IMR-90 (cell line): ENCODE measurements around the gene CCDC141. TPM values are rescaled to one million over a fixed set of nuclear protein-coding genes. Genes with fewer than 3 reads are reported as not detected.

ENCODE experiments used
- ATAC-seq: fragments of 200-7000 bp; cut with Tn5 transposase; 2 replicates; pipeline ENCODE4 v1.9.1; 2020; ENCODE audit warnings: low read depth, mild to moderate bottlenecking, moderate library complexity
- BruUV-seq: library from RNA; stranded (reverse); fragments of 400-500 nt; replicated peaks from 2 replicates; lab custom pipeline; 2021; lab: Mats Ljungman, UMichigan
- CTCF ChIA-PET: fragments of 300-600 bp; formaldehyde crosslinking; extraction: SDS; loops from one replicate; lab custom pipeline; 2021; ENCODE audit warnings: antibody characterized with exemption; lab: Yijun Ruan, JAX
- POLR2A ChIA-PET: fragments of 300-600 bp; sonication (Branson Sonifier 250); formaldehyde crosslinking; loops from one replicate; lab custom pipeline; 2022; ENCODE audit warnings: antibody characterized with exemption; ENCODE audit not compliant: unreplicated experiment; lab: Charles Lee
- DNase-seq: peaks from one replicate; pipeline ENCODE4 v3.0.0; 2013
- H2AFZ ChIP-seq: replicated peaks from 2 replicates; pipeline ENCODE3; 2013; ENCODE audit warnings: low read length, mild to moderate bottlenecking; ENCODE audit not compliant: poor library complexity
- H2AK5ac ChIP-seq: 2 replicates; pipeline ENCODE4 v1.6.1; 2013; ENCODE audit warnings: low read depth, low read length, inconsistent platforms
- H2AK9ac ChIP-seq: replicated peaks from 2 replicates; pipeline ENCODE3; 2013; ENCODE audit warnings: mild to moderate bottlenecking, low read depth, low read length, moderate library complexity; ENCODE audit not compliant: poor library complexity
- H2BK120ac ChIP-seq: 2 replicates; pipeline ENCODE4 v1.6.1; 2013; ENCODE audit warnings: low read depth, low read length, inconsistent platforms
- H2BK15ac ChIP-seq: 3 replicates; pipeline ENCODE4 v1.6.1; 2013; ENCODE audit warnings: low read depth, low read length, inconsistent platforms
- H2BK20ac ChIP-seq: 2 replicates; pipeline ENCODE4 v1.6.1; 2013; ENCODE audit warnings: low read depth, mild to moderate bottlenecking, inconsistent platforms, low read length, moderate library complexity
- H2BK5ac ChIP-seq: 2 replicates; pipeline ENCODE4 v1.6.1; 2013; ENCODE audit warnings: mild to moderate bottlenecking, low read depth, low read length, inconsistent platforms; ENCODE audit not compliant: poor library complexity, severe bottlenecking
- H3K14ac ChIP-seq: replicated peaks from 2 replicates; pipeline ENCODE4 v1.6.1; 2013; ENCODE audit warnings: low read depth, low read length, inconsistent platforms
- H3K18ac ChIP-seq: 2 replicates; pipeline ENCODE4 v1.6.1; 2013; ENCODE audit warnings: low read depth, low read length, control low read depth
- H3K23ac ChIP-seq: 2 replicates; pipeline ENCODE4 v1.6.1; 2013; ENCODE audit warnings: low read depth, low read length, inconsistent platforms
- H3K27ac ChIP-seq: 2 replicates; pipeline ENCODE4 v1.5.1; 2013; ENCODE audit warnings: mild to moderate bottlenecking, control low read depth, low read length; ENCODE audit not compliant: insufficient read depth
- H3K27me3 ChIP-seq: 2 replicates; pipeline ENCODE4 v1.6.1; 2013; ENCODE audit warnings: low read length; ENCODE audit not compliant: control insufficient read depth, insufficient read depth
- H3K36me3 ChIP-seq: 2 replicates; pipeline ENCODE4 v1.6.1; 2013; ENCODE audit warnings: low read length, mixed read lengths; ENCODE audit not compliant: control insufficient read depth, insufficient read depth
- H3K4ac ChIP-seq: 2 replicates; pipeline ENCODE4 v1.6.1; 2013; ENCODE audit warnings: low read depth, low read length, inconsistent platforms
- H3K4me1 ChIP-seq: 2 replicates; pipeline ENCODE4 v1.6.1; 2013; ENCODE audit warnings: low read length, mixed read lengths; ENCODE audit not compliant: control insufficient read depth, insufficient read depth
- H3K4me2 ChIP-seq: 2 replicates; pipeline ENCODE4 v1.6.1; 2013; ENCODE audit warnings: low read depth, mild to moderate bottlenecking, control low read depth, low read length, moderate library complexity
- H3K4me3 ChIP-seq: 2 replicates; pipeline ENCODE4 v1.5.1; 2013; ENCODE audit warnings: low read depth, mild to moderate bottlenecking, control low read depth, low read length, moderate library complexity; ENCODE audit not compliant: insufficient read depth
- H3K56ac ChIP-seq: 2 replicates; pipeline ENCODE4 v1.6.1; 2013; ENCODE audit warnings: low read length, inconsistent platforms; ENCODE audit not compliant: insufficient read depth; ENCODE audit errors: extremely low read depth
- H3K79me1 ChIP-seq, 2 experiments: 2 replicates each; pipeline ENCODE4 v1.6.1; 2013; ENCODE audit warnings: low read length in 2 of 2, inconsistent platforms in 1 of 2, low read depth in 1 of 2
- H3K9ac ChIP-seq: 2 replicates; pipeline ENCODE4 v1.6.1; 2013; ENCODE audit warnings: low read depth, low read length, control low read depth
- H3K9me1 ChIP-seq: 2 replicates; pipeline ENCODE4 v1.6.1; 2013; ENCODE audit warnings: low read length, inconsistent platforms; ENCODE audit not compliant: insufficient read depth
- H3K9me3 ChIP-seq: 2 replicates; pipeline ENCODE4 v1.6.1; 2013; ENCODE audit warnings: low read length; ENCODE audit not compliant: control insufficient read depth, insufficient read depth
- H4K20me1 ChIP-seq: 2 replicates; pipeline ENCODE4 v1.6.1; 2013; ENCODE audit warnings: low read length, inconsistent platforms; ENCODE audit not compliant: insufficient read depth
- H4K5ac ChIP-seq: 2 replicates; pipeline ENCODE4 v1.6.1; 2013; ENCODE audit warnings: mild to moderate bottlenecking, low read depth, low read length, control low read depth
- H4K8ac ChIP-seq, 2 experiments: 2 replicates each; pipeline ENCODE4 v1.6.1; 2013; ENCODE audit warnings: low read depth in 2 of 2, low read length in 2 of 2, control low read depth in 1 of 2, inconsistent platforms in 1 of 2
- H4K91ac ChIP-seq: 2 replicates; pipeline ENCODE4 v1.6.1; 2013; ENCODE audit warnings: low read depth, low read length, inconsistent platforms; ENCODE audit not compliant: insufficient read depth
- SMC3 ChIP-seq: fragments of 150-350 bp; IDR thresholded peaks from 2 replicates; pipeline ENCODE4 v1.6.1; 2016; ENCODE audit warnings: low read depth, mild to moderate bottlenecking, antibody characterized with exemption, low read length, moderate library complexity
- WGBS, 2 experiments: methylation state at CpG; one replicate each; pipeline versions ENCODE4 v1.1.5 to v1.1.7; 2013; ENCODE audit warnings: missing lambda C conversion rate in 2 of 2; ENCODE audit not compliant: insufficient read length in 1 of 2; ENCODE audit errors: extremely low coverage in 2 of 2; 5-methylcytosine and 5-hydroxymethylcytosine counted together
- dilution Hi-C: fragments of 300-500 bp; cut with HindIII; formaldehyde crosslinking; loops from one replicate; pipeline ENCODE4 v1.14.3; 2018; ENCODE audit warnings: low sequenced_read_pairs; ENCODE audit not compliant: unreplicated experiment
- in situ Hi-C: fragments of 300-500 bp; cut with MboI; formaldehyde crosslinking; loops from 3 replicates; pipeline ENCODE4 v1.14.3; 2019; ENCODE audit warnings: low sequenced_read_pairs, inconsistent platforms, mixed read lengths
- intact Hi-C: fragments of 100-400 bp; cut with micrococcal nuclease; formaldehyde crosslinking; loops from 2 replicates; pipeline ENCODE4 v1.10.0; 2022
- polyA plus RNA-seq, 3 experiments: library from polyadenylated mRNA; depleted of rRNA; stranded (reverse); fragments of >200 nt; gene quantifications; 2 replicates each; pipeline ENCODE4 v1.2.3, GENCODE V29; 2012; ENCODE audit warnings: low replicate concordance in 1 of 3
- total RNA-seq: library from RNA; depleted of rRNA; stranded (reverse); fragments of >200 nt; gene quantifications from 2 replicates; pipeline ENCODE4 v1.2.3, GENCODE V29; 2012

CCDC141 gene
- total and polyA plus RNA-seq, 2 of the 4 experiments (the other 2 are of a cell fraction), result not detected

GRCh38 chr2:178874529-178875240, 175.3 kb downstream of the CCDC141 start:
- ATAC-seq, result no peak
- POLR2A ChIA-PET, result no interaction called here
- no TSS peak for BruUV-seq
- Histone ChIP-seq H2AFZ (peak overlapping the region; percentile 27), H4K8ac (no peak overlapping the region), H3K79me1 (no peaks in the 10 kb centered on the region), H3K9me1 (no peaks in the 10 kb centered on the region), H3K4me1 (no peaks in the 10 kb centered on the region), H3K9me3 (no peaks in the 10 kb centered on the region), H3K36me3 (no peaks in the 10 kb centered on the region), H2AK9ac (no peak overlapping the region), H4K5ac (no peak overlapping the region), H3K27me3 (no peaks in the 10 kb centered on the region), H2BK5ac (no peak overlapping the region), H3K14ac (no peak overlapping the region), H4K91ac (no peak overlapping the region), H3K4me2 (no peak overlapping the region), H2BK20ac (no peak overlapping the region), H3K27ac (no peak overlapping the region), H3K4ac (no peak overlapping the region), H3K56ac (no peak overlapping the region), H3K9ac (no peak overlapping the region), H4K20me1 (no peaks in the 10 kb centered on the region), H3K18ac (no peak overlapping the region), H2BK15ac (no peak overlapping the region), H2AK5ac (no peak overlapping the region), H3K4me3 (no peak overlapping the region), H3K23ac (no peak overlapping the region), H2BK120ac (no peak overlapping the region)
- TF ChIP-seq SMC3, result no peak
- WGBS, 2 experiments, result 14% methylated on average over 1 of the region's 8 CpGs; no CpG with 5 or more reads in 1 of the 2 experiments
- dilution Hi-C loops (no loop called here), in situ Hi-C loops (no loop called here), intact Hi-C loops (no loop called here)
- no peak for DNase-seq
- CTCF ChIA-PET, result interaction anchor here (1.0 kb wide), 1 partner anchor 16 kb away, joined by 5 read pairs; no protein-coding TSS in a partner anchor
